ENCODE results near the gene ZDHHC14.

GRCh38 chr6:157516319-157517026, 135.5 kb downstream of the ZDHHC14 start:
- TF ChIP-seq PPARA (CRISPR knock-in tag; IDR thresholded peaks at IDR 0.05; ENCODE audit: borderline replicate concordance) (no peak), GLIS3 (CRISPR knock-in tag; IDR thresholded peaks at IDR 0.05) (no peak), ZNF565 (CRISPR knock-in tag; conservative IDR thresholded peaks at IDR 0.05; ENCODE audit: low read depth) (no peak), POU6F1 (CRISPR knock-in tag; IDR thresholded peaks at IDR 0.05; ENCODE audit: borderline replicate concordance, low read depth) (no peak), ZFP30 (CRISPR knock-in tag; IDR thresholded peaks at IDR 0.05) (no peak), ZFP3 (CRISPR knock-in tag; IDR thresholded peaks at IDR 0.05) (no peak), ZC3H10 (CRISPR knock-in tag; IDR thresholded peaks at IDR 0.05) (no peak), PATZ1 (CRISPR knock-in tag; IDR thresholded peaks at IDR 0.05; ENCODE audit: borderline replicate concordance) (no peak), BACH2 (CRISPR knock-in tag; IDR thresholded peaks at IDR 0.05; ENCODE audit: borderline replicate concordance) (no peak)

All from SK-N-SH treated with all-trans-retinoic acid at 6 μM for 48 hours (cell line).